AG20443 (cell line): Measurements from ENCODE around the gene GNAI1.

Experiments
- DNase-seq: peaks from one replicate; pipeline ENCODE4 v3.0.0; 2012; ENCODE audit warnings: low spot score, mixed read lengths

The GNAI1 gene

GRCh38 chr7:80215734-80216133 lies 81.1 kb downstream of the GNAI1 start:
- DNase-seq: no peak

GRCh38 chr7:80216996-80217842 lies 82.6 kb downstream of the GNAI1 start:
- DNase-seq: no peak

GRCh38 chr7:80218723-80219122 lies 84.1 kb downstream of the GNAI1 start:
- DNase-seq: peak; percentile 32

DNA sequence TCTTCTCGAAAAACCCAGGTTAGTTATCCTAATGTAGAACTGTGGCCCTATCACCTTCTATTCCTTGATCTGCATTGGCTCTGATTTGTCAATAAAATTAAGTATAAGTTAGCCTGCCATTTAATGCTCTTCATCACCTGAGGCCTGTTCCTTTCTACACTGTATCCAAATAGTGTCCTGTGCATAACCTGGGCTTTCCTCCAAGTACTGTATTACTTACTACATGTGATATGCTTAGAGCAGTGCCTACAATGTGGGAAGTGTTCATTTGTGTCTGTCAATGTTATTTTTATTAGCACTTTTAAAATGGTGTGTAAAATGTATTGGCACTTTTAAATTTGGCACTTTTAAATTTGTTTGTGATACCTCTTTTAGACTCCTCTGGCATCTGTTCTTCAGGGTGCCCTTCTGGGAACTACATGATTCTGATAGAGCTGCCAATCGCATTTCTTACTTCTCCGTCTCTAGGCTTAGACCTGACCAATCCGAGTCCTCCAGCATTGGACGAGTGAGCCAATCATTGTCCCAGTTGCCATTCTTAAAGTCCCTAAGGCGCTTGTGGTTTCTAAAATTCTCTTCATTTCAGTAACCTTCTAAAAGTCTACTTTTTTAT lies 85.5 kb downstream of the GNAI1 start:
- DNase-seq: no peak

DNA sequence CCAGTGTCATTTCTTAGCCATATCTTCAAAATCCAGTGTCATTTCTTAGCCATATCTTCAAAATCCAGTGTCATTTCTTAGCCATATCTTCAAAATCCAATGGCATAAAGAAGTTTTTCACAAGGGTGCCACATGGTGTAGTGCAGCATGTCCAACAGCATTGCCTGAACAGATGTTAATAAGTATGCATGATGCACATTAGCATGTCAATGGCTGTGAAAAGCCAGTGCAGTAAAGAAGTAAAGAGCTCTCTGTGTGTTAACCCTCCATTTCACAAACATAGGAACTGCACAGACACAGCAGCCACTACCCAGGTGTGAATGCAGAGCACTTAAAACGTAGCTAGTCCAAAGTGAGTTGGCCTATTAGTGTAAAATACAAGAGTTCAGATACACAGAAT lies 89.8 kb downstream of the GNAI1 start:
- DNase-seq: no peak

GRCh38 chr7:80225361-80225760 lies 90.7 kb downstream of the GNAI1 start:
- DNase-seq: peak; percentile 41

DNA sequence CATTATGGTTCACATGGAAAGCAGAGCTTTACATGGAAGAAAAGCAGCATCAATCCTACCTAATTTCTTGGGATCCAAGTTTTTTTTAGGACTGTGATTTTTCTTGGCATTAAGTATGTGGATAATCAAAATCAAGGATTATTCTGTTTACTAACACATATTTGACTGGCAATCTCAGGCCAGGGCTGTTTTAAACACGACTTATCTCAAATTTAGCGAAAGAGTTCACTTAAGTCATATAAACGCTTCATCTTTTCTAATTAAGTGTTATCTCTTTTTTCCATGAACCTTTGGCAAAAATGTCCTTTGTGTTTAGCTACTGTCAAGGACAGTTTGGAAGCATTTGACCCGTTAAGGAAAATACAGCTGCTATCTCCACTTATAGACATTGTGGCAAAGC lies 92.0 kb downstream of the GNAI1 start:
- DNase-seq: no peak

DNA sequence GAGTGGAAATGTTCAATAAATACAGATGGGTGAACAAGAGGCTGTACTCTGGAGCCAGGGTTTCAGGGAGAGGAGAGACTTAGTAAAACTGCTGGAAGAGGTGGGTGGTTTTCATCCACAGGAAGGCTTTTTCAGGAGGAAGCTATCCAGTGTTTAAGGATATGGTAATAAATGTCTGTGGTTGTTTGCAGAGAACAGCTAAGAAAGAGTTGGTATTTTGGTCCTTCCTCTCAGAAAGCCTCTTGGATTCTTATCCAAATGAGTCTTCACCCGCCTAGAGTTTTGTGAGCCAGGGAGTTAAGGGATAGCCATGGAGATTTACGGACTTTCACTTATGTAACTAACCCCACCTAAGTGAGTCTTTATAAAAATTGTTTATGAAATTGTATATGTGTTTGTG lies 95.7 kb downstream of the GNAI1 start:
- no peak for DNase-seq

DNA sequence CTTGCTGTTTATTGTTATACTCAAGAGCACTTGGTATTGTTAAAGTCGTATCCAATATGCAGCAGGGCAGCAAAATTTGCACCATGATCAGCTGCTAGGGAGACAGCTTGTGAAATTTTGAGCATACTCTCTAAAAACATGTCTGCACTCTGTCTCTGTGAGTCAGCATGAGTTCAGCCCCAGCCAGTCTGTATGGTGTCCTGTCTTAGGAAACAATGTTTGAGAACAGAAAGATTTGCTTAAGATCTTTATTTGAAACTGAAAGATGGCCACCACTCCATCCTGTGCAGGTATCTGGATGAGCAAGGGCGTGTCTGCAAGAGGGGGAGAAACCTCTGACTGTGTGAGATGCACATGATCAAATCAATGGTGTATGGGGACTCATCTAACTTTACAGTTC lies 97.1 kb downstream of the GNAI1 start:
- peak; percentile 68 for DNase-seq

GRCh38 chr7:80232979-80233724 lies 98.5 kb downstream of the GNAI1 start:
- no peak for DNase-seq

DNA sequence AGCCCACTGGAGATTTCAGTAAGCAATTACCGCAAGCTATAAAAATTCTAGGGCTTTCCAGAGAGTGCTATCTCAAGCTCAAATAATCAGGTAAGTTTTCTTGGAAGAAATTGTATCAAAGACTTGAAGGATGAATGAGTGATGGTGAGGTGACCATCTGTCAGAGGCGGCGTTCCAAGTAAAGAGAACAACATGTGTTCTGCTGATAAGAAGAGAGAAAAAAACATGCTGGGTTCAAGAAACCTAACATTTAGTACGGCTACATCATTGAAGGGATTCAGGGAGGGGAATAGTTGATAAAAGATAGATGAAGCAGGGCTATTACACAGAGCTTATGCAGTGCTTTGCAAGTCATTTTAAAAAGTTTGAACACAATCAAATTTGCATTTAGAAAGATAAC lies 100.7 kb downstream of the GNAI1 start:
- no peak for DNase-seq

DNA sequence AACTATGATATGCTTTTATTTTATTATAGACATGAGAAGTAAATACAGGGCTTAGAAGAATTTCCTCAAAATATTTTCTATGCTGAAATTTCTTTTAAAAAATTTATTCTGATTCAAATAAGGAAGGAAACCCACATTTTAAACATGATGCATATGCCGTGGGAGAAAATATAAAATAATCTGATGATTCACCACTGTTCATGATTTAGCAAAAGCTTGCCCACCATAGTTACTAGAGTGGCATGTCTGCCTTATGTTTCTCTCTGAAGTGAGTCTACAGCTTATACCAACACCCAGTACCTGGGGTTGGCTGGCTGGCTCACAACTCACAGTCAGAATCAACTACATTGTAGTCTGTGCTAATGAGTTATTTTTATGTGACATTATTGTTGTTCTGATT lies 102.0 kb downstream of the GNAI1 start:
- no peak for DNase-seq

DNA sequence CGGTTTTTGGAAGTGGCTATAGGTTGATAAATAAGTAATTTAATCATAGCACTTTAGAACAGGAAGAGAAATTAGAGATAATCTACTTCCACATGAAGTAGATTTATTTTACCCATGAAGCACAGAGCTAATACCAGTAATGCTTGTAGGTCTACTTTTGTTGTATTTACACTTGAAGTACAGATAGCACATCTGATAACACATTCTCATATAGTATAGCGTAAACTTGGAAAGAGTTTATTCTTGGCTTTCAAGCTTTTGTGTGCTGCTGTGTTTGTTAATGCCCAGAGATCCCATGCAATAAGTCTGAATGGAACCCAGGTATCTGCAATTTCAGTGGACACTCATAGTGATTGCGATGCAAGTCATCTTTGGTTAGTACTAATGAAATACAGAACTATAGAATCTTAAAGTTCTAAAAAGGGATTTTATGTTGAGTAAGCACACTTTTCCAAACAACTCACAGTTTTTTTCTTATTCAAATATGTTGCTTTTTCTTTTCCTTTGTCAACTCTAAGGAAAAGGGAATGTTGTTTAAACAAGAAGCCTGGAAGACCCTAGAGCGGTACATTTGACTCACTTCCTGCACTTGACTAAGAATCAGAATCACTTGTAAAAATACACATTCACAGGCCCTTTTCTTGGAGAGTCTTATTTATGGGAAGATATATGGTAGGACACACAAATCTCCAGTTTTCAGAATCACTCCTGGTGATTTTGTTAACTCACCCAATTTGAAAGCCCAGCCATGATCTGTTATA lies 105.8 kb downstream of the GNAI1 start:
- no peak for DNase-seq

DNA sequence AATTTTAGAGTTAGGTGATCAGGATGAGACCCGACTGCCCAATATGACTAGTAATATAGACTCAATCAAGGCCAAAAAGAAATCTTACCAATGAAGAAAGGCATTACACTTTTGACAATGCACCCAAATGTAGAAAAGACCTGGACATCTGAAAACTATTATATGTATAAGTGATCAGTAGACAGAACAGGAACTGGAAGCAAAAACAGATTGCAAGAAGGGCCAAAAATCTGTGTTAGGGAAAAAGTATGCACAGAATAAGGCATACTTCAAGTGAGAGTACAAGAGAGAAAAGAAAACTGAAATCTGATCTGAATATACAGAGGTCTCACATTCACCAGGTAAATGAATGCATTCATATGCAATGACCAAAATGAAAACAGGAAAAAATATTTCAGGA lies 107.0 kb downstream of the GNAI1 start:
- no peak for DNase-seq

GRCh38 chr7:80243425-80243824 lies 108.8 kb downstream of the GNAI1 start:
- DNase-seq: no peak

GRCh38 chr7:80244206-80244916 lies 109.7 kb downstream of the GNAI1 start:
- no peak for DNase-seq

GRCh38 chr7:80247144-80247543 lies 112.5 kb downstream of the GNAI1 start:
- DNase-seq: peak; percentile 65

GRCh38 chr7:80247891-80248290 lies 113.3 kb downstream of the GNAI1 start:
- DNase-seq: no peak

GRCh38 chr7:80249184-80249583 lies 114.6 kb downstream of the GNAI1 start:
- DNase-seq: no peak

- DNase-seq: no peak
Observed at GRCh38 chr7:80249619-80250295, 115.1 kb downstream of the GNAI1 start.

DNA sequence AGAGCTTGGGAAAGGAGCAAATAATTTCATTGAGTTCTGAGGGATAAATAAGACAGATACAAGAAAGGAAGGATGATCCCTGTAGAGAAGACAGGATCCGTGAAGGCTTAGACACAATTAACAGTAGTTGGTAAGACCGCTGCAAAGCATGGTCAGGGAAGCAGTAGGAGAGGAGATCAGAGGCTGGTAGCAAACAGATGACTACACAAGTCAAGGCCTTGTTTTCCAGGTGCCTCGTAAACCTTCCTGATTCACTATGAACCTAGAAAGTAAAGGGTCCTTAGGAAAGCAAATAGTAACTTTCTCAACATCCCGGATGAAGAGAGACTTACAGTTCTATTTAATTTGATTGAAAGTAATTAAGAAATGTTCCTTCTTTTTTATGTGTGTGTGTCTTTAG lies 118.6 kb downstream of the GNAI1 start:
- no peak for DNase-seq
